Nephron (organoid): ENCODE data around the gene PTGDR2.
A peak's percentile ranks its signal among the peaks of the same experiment; 100 is the strongest.

Source experiments
- H3K27ac Mint-ChIP-seq, 3 experiments: 2 replicates each; pipeline ENCODE4 v1.8.0; 2020; ENCODE audit warnings: mixed read lengths in 3 of 3, mild to moderate bottlenecking in 2 of 3, moderate library complexity in 1 of 3
- H3K27me3 Mint-ChIP-seq: 2 replicates; pipeline ENCODE4 v1.8.0; 2021; ENCODE audit warnings: low read depth, mild to moderate bottlenecking, moderate library complexity, mixed read lengths
- H3K36me3 Mint-ChIP-seq: 2 replicates; pipeline ENCODE4 v1.8.0; 2020; ENCODE audit warnings: low read depth, mixed read lengths
- H3K4me1 Mint-ChIP-seq: 2 replicates; pipeline ENCODE4 v1.8.0; 2020; ENCODE audit warnings: mixed read lengths
- H3K4me3 Mint-ChIP-seq, 3 experiments: 2 replicates each; pipeline ENCODE4 v1.8.0; 2020; ENCODE audit warnings: mild to moderate bottlenecking in 3 of 3, mixed read lengths in 3 of 3, moderate library complexity in 2 of 3
- H3K9me3 Mint-ChIP-seq: 2 replicates; pipeline ENCODE4 v1.8.0; 2020; ENCODE audit warnings: mixed read lengths
- TF ChIP-seq, protein P1 (sequence below), 3 experiments: fragments of 200-600 bp; sonication (generic); IDR thresholded peaks; one replicate each; pipeline ENCODE4 v1.5.0; 2021; ENCODE audit warnings: antibody characterized with exemption in 3 of 3; ENCODE audit not compliant: unreplicated experiment in 3 of 3

PTGDR2 gene

DNA sequence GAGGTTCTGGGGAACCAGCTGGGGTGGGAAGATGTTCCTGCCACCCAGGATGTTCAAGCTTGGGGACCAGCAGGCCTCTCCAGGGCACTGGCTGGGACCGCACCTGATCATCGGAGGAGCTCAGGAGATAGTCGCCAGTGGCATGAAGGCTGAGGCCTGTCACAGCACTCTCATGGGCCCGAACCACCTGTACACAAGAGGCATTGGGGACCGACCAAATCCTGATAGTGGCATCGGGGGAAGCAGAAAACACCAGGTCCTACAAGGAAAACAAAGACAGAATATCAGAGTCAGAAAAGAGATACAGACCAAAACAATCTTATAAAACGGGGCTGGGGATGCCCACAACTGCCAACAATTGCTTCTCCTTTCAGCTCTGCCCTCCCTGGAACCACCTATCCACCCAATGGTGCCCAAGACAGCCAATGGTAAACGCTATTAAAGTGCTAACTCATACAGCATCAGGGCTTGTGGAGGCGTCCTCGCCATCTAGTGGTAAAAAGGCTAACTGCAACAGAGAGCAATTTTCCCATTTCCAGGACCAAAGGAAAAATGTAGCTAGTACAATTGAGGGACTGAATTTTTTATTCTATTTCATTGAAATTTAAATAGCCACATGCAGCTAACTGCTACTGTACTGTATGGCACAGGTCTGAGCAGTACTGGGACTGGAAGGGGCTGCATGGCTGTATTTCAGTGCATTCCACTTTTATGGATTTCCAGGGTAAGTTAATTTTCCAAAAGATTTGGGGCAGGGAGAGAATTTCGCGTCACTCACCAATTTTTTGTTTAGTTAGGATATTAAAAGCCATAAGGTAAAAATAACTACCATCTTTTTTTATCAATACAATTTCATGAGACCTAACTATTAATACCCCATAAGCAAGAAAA lies 43.5 kb upstream of the PTGDR2 start:
- Mint-ChIP-seq H3K4me3 (peak overlapping the region in 1 of 3 experiments; percentile 36), H3K9me3 (no peaks in the 10 kb centered on the region), H3K27me3 (no peaks in the 10 kb centered on the region), H3K36me3 (peaks cover 79% of the 10 kb centered on the region), H3K4me1 (peaks cover 7% of the 10 kb centered on the region), H3K27ac (no peak overlapping the region)
- TF ChIP-seq, protein P1, sequence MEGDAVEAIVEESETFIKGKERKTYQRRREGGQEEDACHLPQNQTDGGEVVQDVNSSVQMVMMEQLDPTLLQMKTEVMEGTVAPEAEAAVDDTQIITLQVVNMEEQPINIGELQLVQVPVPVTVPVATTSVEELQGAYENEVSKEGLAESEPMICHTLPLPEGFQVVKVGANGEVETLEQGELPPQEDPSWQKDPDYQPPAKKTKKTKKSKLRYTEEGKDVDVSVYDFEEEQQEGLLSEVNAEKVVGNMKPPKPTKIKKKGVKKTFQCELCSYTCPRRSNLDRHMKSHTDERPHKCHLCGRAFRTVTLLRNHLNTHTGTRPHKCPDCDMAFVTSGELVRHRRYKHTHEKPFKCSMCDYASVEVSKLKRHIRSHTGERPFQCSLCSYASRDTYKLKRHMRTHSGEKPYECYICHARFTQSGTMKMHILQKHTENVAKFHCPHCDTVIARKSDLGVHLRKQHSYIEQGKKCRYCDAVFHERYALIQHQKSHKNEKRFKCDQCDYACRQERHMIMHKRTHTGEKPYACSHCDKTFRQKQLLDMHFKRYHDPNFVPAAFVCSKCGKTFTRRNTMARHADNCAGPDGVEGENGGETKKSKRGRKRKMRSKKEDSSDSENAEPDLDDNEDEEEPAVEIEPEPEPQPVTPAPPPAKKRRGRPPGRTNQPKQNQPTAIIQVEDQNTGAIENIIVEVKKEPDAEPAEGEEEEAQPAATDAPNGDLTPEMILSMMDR (IDR thresholded peaks at IDR 0.05; ENCODE audit: unreplicated experiment in 3 of 3) = peak; percentile 90 to 94 (median 93)

DNA sequence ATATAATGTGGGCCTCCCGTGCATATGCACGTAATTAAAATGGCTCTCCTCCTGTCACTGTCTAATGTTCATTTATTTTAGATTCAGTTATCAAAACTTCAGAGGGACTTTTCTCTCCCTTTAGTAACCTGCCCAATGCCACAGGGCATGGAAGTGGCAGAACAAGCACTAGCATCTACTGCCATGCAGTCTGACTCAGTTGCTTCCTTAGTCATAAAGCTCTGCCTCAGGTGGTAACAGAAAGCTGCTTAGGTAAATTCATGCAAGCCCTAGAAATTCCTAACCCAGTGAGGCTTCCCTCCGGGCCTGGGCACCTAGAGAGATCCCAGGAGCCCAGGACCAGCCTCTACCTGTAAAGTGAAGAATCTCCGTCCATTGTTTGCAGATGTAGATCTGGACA lies 41.7 kb upstream of the PTGDR2 start:
- Mint-ChIP-seq H3K27ac (no peak overlapping the region), H3K36me3 (peaks cover 80% of the 10 kb centered on the region), H3K4me1 (no peaks in the 10 kb centered on the region), H3K9me3 (no peaks in the 10 kb centered on the region), H3K4me3 (no peak overlapping the region), H3K27me3 (no peaks in the 10 kb centered on the region)
- TF ChIP-seq, protein P1 (IDR thresholded peaks at IDR 0.05; ENCODE audit: unreplicated experiment in 3 of 3) = no peak

DNA sequence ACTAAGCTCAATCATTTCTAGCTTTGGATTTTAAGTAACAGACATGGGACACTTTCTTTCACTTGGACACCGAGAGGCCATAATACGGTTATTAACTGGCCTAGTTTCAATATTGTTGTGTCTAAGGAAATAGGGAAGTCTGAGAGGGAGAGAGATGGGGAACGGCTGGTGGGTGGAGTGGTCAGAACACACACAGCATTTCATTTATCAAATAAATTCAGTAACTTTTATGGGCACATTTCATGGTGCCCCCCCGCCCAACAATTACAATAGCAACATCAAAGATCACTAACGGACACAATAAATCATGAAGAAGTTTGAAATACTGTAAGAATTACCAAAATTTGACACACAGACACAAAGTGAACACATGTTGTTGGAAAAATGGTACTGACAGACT lies 39.9 kb upstream of the PTGDR2 start:
- H3K4me1 Mint-ChIP-seq = no peaks in the 10 kb centered on the region
- no peak overlapping the region for H3K27ac Mint-ChIP-seq
- TF ChIP-seq, protein P1 (IDR thresholded peaks at IDR 0.05; ENCODE audit: unreplicated experiment in 3 of 3) = no peak
- H3K4me3 Mint-ChIP-seq = no peak overlapping the region
- no peaks in the 10 kb centered on the region for H3K27me3 Mint-ChIP-seq
- peaks cover 81% of the 10 kb centered on the region for H3K36me3 Mint-ChIP-seq
- H3K9me3 Mint-ChIP-seq = no peaks in the 10 kb centered on the region

DNA sequence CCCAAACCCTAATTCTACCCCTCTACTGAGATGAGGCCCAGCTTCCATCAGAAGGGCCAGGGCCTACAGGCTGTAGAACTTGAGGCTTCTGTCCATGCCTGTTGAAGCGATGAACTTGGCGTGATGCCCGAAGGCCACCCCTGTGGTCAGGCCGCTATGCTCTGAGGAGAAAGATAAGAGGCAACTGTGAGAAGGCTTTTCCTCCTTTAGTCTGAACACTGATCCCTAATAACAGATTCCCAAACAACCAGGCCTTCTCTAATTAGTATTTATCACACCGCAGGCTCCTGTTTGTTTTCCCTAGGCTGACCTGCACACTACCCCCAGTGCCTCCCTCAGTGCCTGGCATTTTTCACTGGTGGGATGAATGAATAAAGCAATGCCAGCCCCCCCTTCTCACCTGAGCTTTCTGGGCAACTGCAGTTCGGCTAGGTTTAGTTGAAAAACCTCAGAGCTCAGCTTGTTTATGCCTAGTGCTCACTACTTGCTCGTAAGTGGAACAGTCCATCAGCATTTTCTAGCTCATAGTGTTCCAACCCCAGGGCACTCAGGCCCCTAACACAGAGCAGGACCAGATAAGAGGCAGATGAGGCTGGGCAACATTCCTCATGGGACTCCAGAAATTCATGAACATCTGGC lies 35.5 kb upstream of the PTGDR2 start:
- Mint-ChIP-seq H3K4me1 (no peaks in the 10 kb centered on the region), H3K27me3 (no peaks in the 10 kb centered on the region), H3K9me3 (peaks cover 2% of the 10 kb centered on the region), H3K27ac (no peak overlapping the region), H3K4me3 (no peak overlapping the region), H3K36me3 (peaks cover 56% of the 10 kb centered on the region)
- TF ChIP-seq, protein P1 (IDR thresholded peaks at IDR 0.05; ENCODE audit: unreplicated experiment in 3 of 3) = no peak

DNA sequence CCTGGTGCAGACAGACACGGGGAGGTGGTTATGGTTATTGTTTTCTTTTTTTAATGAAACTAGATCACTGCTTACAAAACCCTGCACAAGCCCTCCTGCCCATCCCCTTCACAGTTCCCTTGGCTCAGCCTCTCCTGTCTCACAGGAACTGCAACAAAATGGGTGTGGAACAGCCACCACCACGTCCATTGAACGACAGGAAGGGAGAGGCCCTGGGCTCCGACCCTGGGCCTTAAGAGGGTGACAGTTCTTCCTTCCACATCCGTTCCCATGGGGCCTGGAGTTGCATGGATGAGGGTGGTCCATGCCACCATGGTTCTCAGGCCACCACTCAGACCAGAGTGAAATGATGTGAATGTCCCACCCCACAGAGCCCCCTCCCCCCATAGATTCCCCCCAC lies 34.9 kb upstream of the PTGDR2 start:
- Mint-ChIP-seq H3K9me3 (peaks cover 2% of the 10 kb centered on the region), H3K27ac (no peak overlapping the region), H3K4me1 (no peaks in the 10 kb centered on the region), H3K36me3 (peaks cover 53% of the 10 kb centered on the region), H3K4me3 (no peak overlapping the region), H3K27me3 (no peaks in the 10 kb centered on the region)
- TF ChIP-seq, protein P1 (IDR thresholded peaks at IDR 0.05; ENCODE audit: unreplicated experiment in 3 of 3) = no peak
